NCI-H345 treated with DMSO at 0.1 percent for 48 hours (cell line): ENCODE measurements around the gene TCF7L1.

Experiments
- DNase-seq: peaks from one replicate; lab custom pipeline; 2025; ENCODE audit not compliant: unreplicated experiment; lab: John Stamatoyannopoulos, UW

TCF7L1 gene

DNA sequence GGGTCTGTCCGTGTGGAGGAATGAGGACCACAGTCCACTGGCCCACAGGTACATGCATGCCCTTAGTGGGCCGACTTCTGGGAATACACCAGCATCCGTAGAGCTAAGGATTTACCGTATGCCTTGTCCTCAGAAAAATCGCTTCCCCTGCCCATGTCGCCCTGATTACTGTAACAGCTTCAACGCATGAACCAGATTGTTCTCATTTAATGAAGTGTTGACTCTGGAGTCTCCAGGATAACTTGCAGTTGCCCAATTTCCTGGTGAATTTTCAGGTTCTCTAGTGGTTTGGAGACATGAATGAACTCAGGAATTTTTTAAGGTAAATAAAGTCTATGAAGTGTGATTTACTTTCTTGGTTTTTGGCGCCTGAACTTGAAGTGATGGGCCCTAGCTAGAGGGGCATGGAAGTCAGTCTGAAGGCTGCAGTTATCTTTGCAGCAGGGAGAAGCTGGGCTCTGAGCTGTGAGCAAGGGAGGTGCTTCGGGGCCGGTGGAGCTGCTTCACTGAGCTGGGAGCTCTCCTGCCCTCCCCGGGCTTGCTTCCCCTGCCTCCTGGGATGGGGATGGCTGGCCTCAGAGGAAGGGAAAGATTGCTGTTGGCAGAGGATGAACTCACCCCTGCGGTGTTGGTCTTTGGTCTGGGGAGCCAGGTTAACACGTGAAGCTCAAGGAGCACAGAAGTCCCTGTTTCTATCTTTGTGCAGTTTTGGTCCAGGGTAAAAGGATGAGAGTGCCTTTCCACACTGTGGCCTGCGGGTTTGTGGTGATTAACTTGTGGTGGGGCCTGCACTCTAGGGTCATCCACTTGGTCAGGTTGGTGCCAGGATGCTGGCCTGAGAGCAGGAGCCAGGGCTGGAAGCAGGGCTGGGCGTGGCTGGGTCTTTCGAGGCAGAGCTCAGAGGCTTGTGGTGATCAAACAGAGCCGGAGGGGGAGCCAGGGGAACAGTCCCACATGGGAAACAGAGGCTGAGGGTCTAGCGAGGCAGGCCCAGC is 28.1 kb downstream of the TCF7L1 start:
- DNase-seq, result no peak

DNA sequence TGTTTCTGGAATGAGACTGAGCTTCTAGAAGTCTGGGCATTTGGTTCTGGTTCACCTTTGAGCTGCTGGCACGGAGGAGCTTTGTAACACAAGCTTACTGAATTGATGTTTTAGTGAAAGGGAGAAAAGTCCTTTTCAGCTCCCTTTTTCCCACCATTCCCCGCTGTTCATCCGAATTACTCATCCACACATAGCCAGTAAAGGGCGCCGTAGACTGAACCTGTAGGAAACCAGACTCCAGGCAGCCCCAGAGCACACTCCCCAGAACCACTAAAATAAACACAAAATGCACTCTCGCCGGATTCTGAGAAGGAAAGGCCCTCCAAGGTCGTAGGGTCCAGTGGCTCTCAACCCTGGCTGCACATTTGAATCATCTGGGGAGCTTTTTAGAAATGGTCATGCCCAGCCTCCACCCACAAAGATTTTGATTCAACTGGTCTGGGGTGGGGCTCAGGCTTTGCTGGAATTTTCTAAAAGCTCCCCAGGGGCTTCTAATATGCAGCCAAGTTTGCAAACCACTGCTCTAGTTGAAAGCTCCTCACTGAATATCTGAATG is 29.6 kb downstream of the TCF7L1 start:
- no peak for DNase-seq

DNA sequence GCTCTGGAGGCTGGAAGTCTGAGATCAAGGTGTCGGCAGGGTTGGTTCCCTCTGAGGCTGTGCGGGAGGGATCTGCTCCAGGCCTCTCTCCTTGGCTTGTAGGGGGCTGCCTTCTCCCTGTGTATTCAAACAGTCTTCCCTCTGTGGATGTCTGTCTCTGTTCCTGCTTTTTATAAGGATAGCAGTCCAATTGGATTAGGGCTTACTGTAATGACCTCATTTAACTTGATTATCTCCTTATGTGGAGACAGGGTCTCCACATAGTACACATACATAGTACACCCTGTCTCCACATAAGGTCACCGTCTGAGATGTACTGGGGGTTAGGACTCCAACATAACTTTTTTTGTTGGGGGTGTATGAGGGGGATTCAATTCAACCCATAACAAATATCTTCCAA is 30.5 kb downstream of the TCF7L1 start:
- no peak for DNase-seq

DNA sequence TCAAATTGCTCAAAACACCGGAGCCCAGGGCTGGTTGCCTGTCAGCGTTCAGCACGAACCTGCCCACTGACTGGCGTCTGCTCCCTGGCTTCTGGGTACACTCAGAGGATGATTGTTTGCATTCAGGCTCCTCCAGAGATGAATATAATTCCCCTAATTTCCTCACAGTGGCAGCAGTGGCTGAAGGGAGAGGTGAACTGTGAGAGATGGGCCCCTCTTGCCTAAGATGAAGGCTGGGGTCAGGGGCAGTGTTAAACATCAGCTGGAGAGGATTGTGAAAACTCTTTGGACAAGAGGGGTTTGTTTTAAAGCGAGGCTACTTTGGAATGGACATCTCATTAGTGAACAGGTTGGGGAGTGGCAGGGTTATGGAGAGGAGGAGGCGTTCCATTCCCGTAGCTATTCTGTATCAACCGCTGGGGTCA is 31.0 kb downstream of the TCF7L1 start:
- DNase-seq, result no peak

DNA sequence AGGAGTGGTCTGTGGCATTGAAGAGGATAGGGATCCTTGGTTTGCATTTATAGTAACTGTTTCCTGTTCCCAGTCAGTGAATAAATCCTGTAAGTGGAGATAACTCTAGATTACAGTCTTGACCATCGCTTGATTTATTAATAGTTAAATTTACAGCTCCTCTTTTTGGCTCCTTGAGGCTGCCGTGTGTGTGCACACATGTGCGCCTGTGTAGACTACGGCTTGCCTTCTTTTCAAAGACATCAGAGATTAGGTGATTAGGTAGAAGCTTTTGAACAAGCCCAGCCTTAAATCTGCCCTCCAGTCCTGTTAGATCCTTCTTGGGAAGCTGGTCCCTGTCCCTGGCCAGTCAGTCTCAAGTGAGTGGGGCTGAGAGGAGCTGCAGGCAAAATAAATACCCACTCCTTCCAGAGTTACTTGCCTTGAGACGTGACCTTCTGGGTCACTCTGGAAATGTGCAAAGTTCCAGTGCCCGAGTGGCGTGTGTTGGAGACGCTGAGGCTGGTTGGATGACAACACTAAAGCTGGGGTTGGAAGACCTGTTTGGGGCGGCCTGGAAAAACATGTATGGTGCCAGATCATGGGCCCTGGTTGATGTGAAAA is 32.0 kb downstream of the TCF7L1 start:
- no peak for DNase-seq

DNA sequence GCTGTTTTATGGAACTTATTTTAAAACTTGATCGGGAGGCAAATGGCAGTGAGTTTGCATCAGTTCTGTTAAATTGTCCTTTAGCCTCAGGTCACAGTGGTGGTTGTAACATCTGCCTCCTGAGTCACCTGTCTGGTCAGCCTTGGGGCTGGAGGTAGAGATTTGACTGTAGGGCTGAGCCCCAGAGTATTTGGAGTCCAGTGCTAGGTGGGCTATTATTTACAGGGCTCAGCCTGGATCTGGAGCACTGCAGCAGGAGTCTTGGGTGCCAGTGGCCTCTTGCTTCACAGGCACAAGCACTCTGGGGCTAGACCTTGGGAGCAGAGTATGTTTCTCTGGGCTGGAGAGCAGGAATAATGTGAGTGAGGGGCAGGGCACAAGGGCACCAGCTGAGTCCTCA is 32.8 kb downstream of the TCF7L1 start:
- no peak for DNase-seq

DNA sequence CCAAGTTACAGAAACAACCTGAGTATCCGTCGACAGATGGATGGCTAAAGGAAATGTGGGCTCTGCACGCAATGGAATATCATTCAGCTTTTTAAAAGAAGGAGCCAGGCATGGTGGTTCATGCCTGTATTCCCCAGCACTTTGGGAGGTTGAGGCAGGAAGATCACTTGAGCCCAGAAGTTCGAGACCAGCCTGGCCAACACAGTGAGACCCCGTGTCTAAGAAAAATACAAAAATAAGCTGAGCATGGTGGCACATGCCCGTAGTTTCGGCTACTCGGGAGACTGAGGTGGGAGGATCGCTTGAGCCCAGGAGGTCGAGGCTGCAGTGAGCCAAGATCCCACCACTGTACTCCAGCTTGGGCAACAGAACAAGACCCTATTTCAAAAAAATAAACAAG is 34.3 kb downstream of the TCF7L1 start:
- no peak for DNase-seq

DNA sequence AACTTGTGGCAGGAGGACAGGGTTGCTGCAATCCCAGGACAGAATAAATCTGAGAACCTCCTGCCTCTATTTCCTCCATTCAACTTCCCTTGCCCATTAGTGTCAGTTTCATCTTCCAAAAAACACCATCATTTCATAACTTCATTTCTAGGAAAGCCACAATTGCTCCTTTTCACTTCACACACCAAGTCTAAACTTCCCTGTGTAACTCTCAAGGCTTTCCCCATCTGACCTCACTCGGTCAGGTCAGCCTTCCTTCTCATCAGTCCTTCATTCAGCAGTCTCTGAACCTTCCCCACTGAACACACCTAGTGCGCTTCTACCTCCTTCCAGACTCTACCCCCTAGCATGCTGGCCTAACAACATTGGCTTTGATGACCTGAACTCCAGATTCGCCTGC is 35.8 kb downstream of the TCF7L1 start:
- DNase-seq, result no peak

DNA sequence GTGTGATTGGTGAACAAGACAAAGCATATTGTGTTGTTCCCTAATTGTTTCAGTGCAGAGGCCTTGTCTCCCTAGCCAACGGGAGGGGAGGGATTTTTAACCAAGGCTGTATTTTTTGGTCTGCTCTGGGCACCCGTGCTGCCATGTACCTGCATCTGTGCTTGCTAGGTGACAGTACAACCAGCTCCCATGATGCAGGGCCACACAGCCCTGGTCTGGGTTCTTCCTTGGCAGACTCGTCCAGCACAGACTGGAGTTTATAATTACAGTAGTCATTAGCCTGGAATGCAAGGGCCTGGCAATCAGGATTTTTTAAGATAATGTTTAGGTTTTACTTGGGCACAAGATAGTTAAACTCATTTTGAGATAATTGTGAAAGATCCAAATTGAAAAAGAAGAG is 36.4 kb downstream of the TCF7L1 start:
- no peak for DNase-seq

DNA sequence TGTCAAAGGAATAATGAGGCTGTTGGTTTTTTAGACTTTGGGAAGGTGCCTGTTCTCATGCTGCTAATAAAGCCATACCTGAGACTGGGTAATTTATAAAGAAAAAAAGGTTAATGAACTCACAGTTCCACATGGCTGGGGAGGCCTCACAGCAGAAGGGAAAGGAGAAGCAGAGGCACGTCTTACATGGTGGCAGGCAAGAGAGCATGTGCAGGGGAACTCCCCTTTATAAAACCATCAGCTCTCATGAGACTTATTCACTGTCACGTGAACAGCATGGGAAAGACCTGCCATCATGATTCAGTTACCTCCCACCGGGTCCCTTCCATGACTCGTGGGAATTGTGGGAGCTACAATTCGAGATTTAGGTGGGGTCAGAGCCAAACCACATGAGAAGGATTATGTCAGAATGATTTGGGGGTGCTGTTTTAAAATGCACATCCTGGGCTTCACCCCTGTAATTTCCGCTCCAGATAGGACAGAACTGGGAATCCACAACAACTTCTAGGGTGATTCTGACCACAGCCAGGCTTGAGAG is 37.8 kb downstream of the TCF7L1 start:
- no peak for DNase-seq

DNA sequence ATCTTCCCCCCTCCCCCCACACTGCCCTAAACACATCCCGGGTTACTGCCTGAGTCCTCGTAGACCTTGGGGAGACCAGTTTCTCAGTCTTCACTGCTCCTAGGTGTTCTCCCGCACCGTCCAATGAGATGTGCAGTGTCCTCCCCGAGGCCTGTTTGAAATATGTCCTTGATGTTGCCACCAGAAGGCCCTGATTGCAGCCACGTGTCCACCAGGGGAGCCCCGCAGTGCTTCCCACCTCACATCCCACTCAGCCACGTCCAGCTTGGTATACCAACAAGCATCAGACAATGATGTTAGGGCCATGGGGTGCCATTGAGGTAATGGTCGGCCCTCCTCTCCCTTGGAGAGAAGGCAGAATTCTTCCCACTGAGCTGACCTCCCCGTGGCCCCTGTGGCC is 38.7 kb downstream of the TCF7L1 start:
- no peak for DNase-seq

DNA sequence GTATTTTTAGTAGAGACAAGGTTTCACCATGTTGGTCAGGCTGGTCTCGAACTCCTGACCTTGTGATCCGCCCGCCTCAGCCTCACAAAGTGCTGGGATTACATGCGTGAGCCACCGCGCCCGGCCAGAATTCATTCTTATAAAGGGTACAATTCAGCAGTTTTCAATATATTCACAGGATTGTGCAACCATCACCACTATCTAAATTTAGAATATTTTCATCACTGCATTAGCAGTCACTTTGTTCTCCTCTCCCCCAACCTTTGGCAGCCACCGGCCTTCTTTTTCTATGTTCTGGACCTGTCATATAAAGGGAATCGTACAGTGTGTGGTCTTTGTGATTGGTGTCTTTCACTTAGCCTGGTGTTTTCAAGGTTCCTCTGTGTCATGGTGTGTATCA is 40.7 kb downstream of the TCF7L1 start:
- DNase-seq, result no peak

DNA sequence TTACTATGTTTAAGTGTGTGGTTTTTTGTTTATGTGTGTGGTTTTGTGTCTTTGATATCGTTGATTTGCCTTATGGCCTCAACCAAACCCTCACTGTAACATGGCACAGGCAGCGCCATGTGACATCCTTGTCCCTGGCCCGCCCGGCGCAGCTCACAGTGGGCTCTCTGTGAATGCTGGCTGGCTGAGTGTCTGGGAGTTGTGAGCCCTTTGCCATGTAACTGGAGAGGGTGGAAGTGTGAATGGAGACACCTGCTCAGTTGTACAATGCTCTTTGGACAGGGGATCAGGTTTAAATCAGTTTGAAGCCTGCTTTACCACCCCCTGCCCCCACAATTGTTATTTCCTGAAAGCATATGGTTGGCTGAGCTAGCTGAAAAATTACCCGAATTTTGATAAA is 41.8 kb downstream of the TCF7L1 start:
- DNase-seq, result no peak

DNA sequence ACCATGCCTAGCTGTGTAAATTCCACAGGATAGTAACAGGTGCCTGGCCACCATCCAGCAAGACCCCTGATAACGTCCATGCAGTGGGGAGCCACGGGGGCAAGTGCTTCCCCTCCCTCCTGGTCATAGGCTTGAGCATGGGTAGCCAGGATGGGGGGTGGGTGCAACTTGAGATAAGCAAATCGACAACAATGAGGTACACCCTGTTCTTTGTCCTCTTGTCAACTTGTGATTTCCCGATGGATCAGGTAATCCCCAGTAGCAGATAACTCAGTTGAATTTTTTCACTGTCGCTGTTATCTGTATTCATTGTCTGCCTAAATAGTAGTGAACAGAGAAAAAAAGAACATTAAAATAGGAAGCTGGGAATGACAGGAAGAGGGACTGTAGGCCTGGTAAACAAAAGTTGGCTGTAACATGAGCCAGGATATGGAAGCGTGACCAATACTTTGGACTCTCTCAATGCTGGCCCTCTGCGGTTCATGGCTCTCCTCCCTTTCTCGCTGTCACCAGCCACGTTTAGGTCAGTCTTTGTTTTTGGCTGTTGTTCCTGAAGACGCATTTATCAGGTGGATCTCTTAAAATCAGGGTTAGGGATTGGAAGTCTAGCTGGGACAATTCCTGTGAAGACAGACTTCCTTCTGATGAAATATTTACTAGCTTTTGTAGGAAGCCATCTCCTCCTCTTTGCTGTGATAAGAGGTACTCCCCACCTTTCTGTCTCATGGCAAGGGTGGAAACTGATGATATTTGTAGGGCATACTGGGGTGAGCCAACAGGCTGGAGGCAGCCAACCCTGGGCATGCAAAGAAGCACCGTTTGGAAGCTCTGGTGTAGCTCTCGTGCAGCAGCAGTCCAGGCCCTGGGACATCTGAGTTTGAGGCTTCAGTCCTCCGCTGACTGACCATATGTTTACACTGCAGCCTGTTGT is 42.4 kb downstream of the TCF7L1 start:
- DNase-seq, result no peak

DNA sequence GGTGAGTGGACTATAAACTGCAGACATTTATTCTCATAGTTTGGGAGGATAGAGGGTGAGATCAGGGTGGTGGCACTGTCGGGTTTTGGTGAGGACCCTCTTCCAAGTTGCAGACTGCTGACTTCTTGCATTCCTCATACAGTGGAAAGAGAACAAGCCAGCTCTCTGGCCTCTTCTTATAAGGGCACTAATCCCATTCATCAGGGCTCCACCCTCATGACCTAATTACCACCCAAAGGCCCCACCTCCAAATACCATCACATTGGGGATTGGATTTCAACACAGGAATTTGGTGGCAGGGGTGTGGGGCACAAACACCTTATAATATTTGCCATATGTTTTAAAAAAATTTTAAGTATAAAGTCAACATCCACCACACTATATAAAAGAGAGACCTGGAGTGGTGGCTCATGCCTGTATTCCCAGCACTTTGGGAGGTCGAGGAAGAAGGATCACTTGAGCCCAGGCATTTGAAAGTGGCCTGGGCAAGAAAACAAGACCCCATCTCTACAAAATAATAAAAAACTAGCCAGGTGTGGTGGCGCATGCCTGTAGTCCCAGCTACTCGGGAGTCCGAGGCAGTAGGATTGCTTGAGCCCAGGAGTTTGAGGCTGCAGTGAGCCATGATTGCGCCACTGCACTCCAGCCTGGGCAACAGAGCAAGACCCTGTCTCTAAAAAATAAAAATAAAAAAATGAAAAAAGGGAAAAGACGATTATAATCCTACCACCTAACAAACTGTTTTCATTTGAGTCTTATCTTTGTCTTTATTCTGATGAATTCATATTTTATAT is 44.0 kb downstream of the TCF7L1 start:
- DNase-seq, result no peak

DNA sequence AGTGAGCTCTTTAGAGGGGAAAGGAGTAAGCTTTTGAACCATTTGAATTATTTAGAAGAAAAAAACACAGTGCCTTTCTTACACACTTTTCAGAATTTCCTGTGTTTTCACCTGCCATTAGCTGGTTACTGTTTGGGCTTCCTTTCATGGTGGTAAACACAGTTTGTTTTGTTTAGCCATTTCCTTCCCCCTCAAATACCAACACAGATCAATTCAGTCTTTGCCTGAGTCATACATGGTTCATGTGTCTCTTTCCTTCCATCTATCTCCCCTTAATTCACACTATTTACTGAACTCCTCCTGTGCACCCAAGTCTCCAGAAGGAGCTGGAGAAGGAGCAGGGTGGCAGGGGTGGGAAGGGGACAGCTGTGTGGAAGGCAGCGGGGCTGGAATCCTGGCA is 45.0 kb downstream of the TCF7L1 start:
- DNase-seq, result no peak

DNA sequence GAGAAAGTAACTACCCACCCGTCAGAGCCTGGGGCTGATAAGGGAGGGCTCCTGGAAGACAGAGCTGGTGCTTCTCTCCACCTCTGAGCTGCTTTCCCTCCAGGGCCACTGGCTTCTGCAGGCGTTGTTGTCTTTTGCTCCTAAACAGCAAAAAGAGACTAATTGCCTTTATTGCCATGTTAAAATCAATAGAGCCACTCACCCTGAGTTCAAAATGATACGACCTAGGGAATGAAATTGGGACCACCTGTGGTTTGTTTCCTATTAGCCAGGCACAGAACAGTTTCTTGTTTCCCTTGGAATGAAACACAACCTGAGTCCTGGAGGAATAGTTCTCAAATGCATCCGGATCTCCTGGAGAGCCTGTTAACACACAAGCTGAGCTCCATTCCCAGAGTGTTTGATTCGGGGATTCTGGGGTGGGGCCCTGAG is 45.8 kb downstream of the TCF7L1 start:
- DNase-seq, result no peak

DNA sequence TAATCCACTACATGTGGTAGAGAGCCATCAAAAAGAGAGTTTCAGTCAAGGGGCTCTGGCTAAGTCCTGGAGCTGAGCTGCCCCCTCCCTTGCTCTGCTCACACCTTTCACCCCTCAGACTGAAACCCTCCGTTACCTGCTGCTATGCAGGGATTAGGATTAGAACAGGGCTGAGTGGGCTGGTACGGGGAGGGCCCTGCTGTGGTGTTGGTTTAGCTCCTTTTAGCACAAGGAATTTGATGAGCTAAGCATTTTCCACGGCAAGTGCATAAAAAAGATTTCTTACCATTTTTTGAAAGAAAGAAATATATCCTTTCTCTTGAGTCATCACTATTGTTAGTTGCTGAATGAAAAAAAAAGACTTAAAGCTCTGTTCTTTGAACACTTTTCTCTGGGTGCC is 46.3 kb downstream of the TCF7L1 start:
- DNase-seq, result no peak

DNA sequence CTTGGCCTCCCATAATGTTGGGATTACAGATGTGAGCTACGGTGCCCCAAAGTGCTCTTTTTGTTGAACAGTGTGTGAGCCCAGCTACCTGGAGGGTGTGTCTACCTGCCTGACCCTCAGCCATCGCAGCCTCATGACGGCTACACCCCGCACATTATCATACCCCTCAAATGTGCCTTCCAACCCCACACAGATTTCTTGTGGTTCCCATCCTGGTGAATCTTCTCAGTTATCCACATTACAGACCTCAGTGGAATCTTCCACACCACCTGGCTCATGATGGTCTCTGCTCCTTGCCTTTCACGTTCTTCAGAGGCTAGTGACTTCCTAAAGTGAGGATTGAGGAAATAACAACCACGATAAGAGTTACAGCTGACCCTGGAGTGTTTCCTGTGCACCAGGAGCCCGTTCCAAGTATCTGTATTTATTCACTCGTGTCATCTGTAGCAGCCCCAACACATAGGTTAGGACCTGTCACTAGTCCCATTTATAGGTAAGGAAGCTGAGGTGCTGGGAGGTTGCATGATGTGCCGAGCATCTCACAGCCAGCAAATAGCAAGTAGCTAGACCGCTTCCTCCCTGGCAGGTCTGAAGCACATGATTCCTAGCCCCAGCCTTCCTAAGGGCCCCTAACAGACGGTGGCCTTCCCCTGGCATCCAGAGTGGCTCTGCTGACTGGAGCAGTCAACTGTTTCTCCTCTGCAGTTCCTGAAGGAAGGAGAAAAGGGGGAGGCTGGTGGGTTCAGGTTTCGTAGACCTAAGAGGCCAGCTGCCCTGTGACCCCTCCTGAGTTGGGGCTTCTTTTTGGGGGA is 47.3 kb downstream of the TCF7L1 start:
- DNase-seq, result no peak
